GM18498 (cell line): ENCODE data around the gene EPB41L4B.
"Not testable (repeated sequence)": the region's sequence is repeated elsewhere in the genome, so short reads cannot be mapped to it uniquely, and the experiment has no call there.

Experiments
- ATAC-seq: cut with Tn5 transposase; IDR thresholded peaks from one replicate; pipeline ENCODE4 v1.9.1; 2021; ENCODE audit warnings: mild to moderate bottlenecking, moderate library complexity; ENCODE audit not compliant: unreplicated experiment

The EPB41L4B gene

GRCh38 chr9:109320742-109321448 lies at the start of gene EPB41L4B:
EPB41L4B (minus strand) TSS chr9:109321059; CDS start chr9:109320446, 613 bp downstream.
- peak; percentile 99 for ATAC-seq

DNA sequence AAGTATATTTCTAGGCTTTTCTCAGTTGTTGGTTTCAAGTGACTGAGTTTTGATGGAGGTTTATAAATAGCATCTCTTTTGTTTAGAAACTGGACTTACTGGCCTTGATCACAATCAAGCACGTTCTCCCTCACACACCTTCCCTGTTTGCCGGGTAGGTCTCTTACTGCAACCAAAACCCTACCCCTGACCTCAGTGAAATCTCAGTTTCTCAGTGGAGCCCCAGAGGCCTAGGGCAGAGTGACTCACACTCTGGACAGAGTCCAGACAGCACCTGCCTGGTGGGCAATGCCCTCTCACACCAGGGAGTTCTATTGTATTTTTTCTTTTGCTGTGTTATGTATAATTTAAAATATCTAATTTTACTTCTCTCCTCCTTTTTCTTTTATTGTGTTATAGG lies 48.4 kb upstream of the EPB41L4B start:
- ATAC-seq: peak; percentile 84

GRCh38 chr9:109360771-109361170 lies 39.9 kb upstream of the EPB41L4B start:
- no peak for ATAC-seq

- ATAC-seq: not testable (repeated sequence)
These were observed 38.2 kb upstream of the EPB41L4B start for GRCh38 chr9:109358968-109359603.

DNA sequence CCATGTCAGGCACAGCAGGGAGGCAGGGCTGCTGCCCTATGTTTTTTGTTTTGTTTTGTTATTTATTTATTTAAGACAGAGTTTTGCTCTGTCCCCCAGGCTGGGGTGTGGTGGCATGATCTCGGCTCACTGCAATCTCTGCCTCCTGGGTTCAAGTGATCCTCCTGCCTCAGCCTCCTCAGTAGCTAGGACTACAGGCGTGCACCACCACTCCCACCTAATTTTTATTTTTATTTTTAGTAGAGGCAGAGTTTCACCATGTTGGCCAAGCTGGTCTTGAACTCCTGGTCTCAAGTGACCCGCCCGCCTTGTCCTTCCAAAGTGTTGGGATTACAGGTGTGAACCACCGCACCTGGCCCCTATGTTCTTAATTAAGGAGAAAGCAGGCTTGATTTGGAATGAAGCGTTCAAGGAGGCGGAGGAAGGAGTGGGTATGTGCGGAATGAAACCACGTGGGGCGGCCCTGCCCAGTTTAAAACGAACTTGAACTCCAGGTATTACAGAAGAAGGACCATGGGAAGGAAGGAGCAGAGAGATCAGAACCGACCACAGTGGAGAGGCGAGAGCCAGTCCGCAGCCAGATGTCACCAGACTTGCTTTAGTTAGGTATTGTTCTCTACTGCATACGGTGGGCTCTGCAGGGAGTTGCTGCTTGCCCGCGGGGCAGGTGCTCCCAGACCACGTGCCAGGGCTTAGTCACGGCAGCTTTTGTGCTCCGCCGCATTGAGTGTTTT lies 34.9 kb upstream of the EPB41L4B start:
- ATAC-seq: no peak

GRCh38 chr9:109354190-109354589 lies 33.3 kb upstream of the EPB41L4B start:
- ATAC-seq: no peak

- no peak for ATAC-seq
These were observed 30.2 kb upstream of the EPB41L4B start for GRCh38 chr9:109351032-109351431.

GRCh38 chr9:109349421-109349846 lies 28.6 kb upstream of the EPB41L4B start:
- no peak for ATAC-seq

- no peak for ATAC-seq
These were observed 26.0 kb upstream of the EPB41L4B start for GRCh38 chr9:109346904-109347303.

GRCh38 chr9:109344866-109345265 lies 24.0 kb upstream of the EPB41L4B start:
- no peak for ATAC-seq

DNA sequence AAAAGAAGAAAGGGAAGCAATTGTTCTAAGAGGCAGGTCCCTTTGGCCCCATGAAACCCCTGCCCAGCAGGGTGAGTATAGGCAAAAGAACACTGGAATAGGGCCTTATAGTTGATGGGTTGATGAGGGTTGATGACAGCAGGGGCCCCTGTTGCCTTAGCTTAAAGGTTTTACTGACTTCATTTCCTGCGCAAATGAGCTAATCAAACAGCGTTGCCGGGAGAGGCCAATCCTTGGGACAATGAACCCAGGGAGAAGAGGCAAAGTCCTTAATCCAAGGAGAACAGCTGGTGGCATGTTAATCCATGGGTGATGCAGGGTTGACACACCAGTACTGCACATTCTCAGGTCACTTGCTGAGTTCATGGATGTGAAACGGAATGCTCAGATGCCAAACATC lies 22.0 kb upstream of the EPB41L4B start:
- ATAC-seq: no peak

- no peak for ATAC-seq
These were observed 20.7 kb upstream of the EPB41L4B start for GRCh38 chr9:109341561-109341960.

GRCh38 chr9:109340979-109341378 lies 20.1 kb upstream of the EPB41L4B start:
- ATAC-seq: not testable (repeated sequence)

DNA sequence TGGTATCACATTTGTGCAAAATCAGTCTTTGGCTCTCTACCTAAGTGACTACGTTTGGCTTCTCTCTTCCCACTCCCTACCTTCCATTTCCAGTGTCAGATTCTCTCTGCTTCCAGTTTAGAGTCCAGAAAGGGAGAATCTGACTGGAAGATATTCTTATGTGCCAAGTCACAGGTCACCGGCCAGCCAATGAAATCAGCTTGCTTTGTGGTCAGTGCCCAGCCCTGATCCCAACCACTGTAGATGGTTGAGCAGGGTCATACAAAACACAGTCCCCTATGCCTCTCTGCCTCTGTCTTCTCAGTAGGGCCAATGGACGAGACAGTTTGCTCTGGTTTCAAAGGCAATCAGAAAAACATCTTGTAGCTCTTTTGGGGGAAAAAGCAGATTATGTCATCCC lies 15.6 kb upstream of the EPB41L4B start:
- no peak for ATAC-seq

DNA sequence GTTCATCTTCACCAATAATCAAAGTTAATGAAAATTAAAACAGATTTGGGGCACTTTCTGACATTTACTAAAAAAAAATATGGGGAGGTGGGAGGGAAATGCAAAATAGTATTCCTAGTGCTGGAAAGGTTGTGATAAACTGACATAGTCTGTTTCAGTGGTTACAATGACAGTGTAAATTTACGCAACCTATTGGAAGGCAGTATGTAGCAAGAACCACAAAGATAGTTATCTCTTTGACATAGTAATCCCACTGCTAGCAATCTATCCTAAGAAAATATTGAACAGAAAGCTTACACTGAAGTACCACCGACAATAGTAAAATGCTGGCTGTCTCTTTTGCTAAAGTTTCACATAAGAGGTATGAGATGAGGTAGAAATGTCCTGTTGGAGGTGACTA lies 15.1 kb upstream of the EPB41L4B start:
- no peak for ATAC-seq

- ATAC-seq: no peak
These were observed 14.3 kb upstream of the EPB41L4B start for GRCh38 chr9:109335121-109335520.

GRCh38 chr9:109331353-109331752 lies 10.5 kb upstream of the EPB41L4B start:
- no peak for ATAC-seq

DNA sequence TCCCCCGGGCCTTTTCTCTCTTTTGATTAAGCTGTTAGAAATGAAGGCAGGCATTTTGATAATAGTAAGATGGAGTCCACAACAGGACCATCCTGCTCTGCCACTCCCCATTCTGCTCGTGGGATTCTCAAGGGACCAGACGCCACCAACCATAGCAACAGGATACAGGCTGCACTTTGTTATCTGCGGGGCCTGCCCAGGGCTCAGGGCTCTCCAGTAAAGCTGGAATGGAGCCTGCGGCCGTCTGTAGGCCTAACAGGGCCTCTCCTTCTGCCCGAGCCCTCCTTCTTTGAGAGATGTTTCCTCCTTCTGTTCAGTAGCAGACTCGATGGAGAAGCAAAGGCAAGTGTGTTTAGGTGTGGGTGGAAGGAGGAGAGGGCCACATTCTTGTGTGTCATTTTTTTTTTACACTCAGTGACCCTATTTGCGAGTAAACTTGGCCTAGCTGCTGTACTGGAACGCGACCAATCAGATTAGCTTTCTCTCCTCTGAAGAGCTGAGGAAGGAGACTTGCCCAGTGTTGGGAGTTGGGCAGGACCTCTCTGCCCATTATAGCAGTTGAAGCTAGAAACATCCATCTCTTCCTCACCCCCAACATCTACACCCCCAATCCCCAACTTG lies 8.9 kb upstream of the EPB41L4B start:
- ATAC-seq: no peak

DNA sequence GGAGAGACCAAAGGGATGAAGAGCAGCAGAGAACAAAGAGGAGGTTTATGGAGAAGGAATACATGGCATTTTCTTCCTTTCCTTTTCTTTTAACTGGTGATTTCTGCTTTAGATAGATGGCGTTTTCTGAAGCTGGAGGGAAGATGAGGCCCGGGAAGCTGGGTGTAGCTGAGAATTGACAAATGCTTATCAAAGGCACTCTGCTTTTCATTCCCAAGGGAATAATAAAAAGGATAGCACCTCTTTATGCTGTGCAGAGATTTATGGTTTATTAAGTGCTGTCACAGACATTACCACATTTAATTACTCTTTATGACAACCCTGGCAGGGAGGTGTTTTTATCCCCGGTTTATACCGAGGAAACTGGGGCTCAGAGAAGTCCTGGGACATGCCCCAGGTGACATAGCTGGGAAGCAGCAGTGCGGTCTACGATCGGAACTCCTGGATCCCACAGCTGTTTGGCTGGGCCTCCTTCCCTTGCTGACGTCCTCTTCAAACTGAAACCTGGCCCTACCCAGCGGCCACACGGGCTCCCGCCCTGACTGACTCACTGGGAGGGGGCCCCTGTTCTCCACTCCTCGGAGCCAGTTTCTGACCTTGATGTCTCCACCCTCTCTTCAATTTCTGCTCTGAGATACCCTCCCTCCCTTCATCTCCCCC lies 8.2 kb upstream of the EPB41L4B start:
- no peak for ATAC-seq

- no peak for ATAC-seq
These were observed 4.2 kb upstream of the EPB41L4B start for GRCh38 chr9:109325089-109325488.

- ATAC-seq: no peak
These were observed 2.9 kb upstream of the EPB41L4B start for GRCh38 chr9:109323771-109324170.
